HEK293 (cell line): Measurements from ENCODE around the gene IFI27L2.

Experiments
- BCL11A ChIP-seq: fragments of 450-650 bp; formaldehyde crosslinking; IDR thresholded peaks from 2 replicates; pipeline ENCODE4 v1.5.1; 2016; ENCODE audit warnings: low read depth, missing biosample characterization, missing genetic modification characterization
- KLF10 ChIP-seq: fragments of 450-650 bp; IDR thresholded peaks from 2 replicates; pipeline ENCODE4 v1.5.1; 2018; ENCODE audit warnings: missing biosample characterization, mild to moderate bottlenecking, missing genetic modification characterization
- ZBTB1 ChIP-seq: fragments of 450-650 bp; formaldehyde crosslinking; IDR thresholded peaks from 2 replicates; pipeline ENCODE4 v1.5.1; 2016; ENCODE audit warnings: missing biosample characterization, missing genetic modification characterization
- ZBTB48 ChIP-seq: fragments of 450-650 bp; formaldehyde crosslinking; IDR thresholded peaks from 2 replicates; pipeline ENCODE4 v1.5.1; 2016; ENCODE audit warnings: missing biosample characterization, missing genetic modification characterization
- ZNF184 ChIP-seq: fragments of 450-650 bp; IDR thresholded peaks from 2 replicates; pipeline ENCODE4 v1.5.1; 2018; ENCODE audit warnings: missing biosample characterization, mild to moderate bottlenecking, missing genetic modification characterization
- ZNF785 ChIP-seq: fragments of 450-650 bp; formaldehyde crosslinking; IDR thresholded peaks from 2 replicates; pipeline ENCODE4 v1.5.1; 2016; ENCODE audit warnings: missing biosample characterization, missing genetic modification characterization

DNA sequence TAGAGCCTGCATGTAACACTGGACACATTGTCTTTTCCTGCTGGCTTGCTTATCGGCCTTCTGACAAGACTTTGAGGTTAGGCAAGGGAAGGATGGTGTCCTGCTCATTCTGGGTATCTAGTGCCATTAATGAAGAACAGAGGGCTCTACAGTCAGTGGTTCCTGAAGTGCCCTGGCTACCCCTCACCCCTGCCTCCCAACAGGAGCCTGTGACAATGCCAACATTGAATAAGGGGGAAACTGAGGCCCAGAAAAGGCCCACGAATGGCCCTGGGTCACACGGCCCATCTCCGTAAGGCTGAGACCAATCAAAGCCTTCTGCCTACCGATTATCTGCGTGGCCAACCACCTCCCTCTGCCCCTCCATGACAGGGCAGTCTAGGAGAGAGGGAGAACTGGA lies 2.1 kb downstream of the IFI27L2 start:
- no peak for TF ChIP-seq ZNF184 (tag by site-specific recombination)
- no peak for TF ChIP-seq ZBTB48 (tag by site-specific recombination)
- no peak for TF ChIP-seq KLF10 (tag by site-specific recombination)
- no peak for TF ChIP-seq ZBTB1 (tag by site-specific recombination)
- no peak for TF ChIP-seq ZNF785
- TF ChIP-seq BCL11A (tag by site-specific recombination): no peak
